Ammon's horn (tissue), 1 donor: Measurements from ENCODE around the gene SPAG5.

Experiments
- DNase-seq: peaks from one replicate; pipeline ENCODE4 v3.0.0-alpha.2; 2016; ENCODE audit warnings: low spot score

Gene SPAG5

DNA sequence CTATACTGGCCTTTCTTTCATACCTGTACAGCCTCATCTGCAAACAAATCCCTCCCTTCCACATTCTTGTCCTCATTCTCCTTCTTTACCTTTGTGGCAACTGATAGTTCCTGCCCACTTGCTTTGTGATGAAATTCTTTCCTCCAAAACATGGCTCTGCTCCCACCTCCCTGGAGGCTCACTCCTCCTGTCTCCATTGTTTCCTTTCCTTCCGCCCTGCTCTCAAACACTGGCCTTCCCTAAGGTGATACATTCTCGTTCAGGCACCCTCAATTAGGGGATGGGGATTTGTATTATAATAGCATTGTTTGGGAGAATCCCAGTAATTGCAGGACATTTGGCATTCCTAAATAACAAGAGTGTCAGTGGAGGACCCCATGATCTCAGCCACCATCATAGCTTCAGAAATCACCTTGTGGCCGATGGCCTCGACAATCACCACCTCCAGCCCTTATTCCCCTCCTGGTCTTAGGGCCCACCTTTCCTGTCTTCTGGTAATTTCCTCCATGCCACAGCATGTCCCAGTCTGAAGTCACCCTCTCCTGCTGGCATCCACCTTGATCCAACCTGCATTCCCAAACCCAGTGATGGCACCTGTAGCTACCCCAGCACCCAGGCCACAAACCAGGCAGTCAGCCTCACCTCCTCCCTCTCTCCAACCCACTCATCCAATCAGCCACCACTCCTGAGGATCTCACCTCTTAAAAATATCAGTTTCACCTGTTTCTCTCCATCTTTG lies 54.3 kb downstream of the SPAG5 start:
- DNase-seq, result no peak

DNA sequence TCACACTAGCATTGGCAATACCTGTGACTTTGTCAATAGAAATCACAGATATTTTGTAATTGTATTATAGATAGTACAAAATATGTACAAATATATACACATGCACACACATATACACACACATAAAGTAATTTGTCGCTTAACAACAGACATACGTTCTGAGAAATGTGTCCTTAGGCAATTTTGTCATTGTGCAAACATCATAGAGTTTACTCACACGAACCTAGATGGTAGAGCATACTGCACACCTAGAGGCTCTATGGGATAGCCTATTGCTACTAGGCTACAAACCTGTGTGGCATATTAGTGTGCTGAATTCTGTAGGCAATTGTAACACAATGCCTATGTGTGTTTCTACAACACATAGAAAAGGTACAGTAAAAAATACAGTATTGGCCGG lies 57.4 kb downstream of the SPAG5 start:
- DNase-seq, result no peak

DNA sequence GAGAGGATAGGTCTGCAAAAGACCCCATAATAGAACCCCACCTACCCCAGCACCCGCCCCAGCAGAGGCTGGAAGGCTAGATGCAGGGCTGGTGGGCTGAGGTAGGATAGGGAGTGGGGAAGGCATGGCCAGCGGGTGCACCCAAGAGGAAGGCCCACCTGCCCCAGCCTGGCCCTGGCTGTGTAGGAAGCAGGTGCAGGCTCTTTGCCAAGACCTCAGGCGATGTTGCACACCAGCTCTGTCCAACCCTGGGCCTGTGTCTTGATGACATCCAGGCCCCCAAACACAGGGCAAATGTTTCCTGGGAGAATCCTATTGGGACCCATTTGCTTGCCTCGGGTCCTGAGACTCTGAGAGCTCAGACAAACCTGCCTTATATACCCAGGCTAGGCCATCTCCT lies 58.6 kb downstream of the SPAG5 start:
- DNase-seq, result no peak

DNA sequence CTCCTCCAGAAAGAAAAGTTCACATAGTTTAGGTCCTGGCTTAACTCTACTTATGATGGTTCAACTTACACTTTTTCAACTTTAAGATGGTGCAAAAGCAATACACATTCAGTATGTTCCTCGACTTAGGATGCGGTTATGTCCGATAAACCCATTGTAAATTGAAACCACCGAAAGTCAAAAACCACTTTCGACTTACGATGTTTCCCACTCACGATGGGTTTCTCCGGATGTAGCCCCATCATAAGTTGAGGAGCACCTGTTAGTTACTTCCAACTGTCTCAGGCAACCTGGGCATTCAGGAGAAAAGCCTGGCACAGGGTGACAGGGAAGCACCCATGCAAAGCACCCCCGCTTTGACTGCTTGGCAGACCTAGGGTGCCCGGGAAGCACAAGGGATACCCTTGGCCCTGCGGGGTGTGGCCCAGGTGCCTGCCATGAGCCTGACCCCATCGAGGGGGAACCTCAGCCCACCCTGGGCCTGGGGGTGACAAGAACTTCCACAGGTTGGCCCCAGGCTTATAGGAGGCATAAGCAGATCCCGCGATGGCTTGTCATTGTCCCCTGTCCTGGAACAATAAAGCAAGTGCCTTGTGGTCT lies 60.4 kb downstream of the SPAG5 start:
- DNase-seq, result no peak

DNA sequence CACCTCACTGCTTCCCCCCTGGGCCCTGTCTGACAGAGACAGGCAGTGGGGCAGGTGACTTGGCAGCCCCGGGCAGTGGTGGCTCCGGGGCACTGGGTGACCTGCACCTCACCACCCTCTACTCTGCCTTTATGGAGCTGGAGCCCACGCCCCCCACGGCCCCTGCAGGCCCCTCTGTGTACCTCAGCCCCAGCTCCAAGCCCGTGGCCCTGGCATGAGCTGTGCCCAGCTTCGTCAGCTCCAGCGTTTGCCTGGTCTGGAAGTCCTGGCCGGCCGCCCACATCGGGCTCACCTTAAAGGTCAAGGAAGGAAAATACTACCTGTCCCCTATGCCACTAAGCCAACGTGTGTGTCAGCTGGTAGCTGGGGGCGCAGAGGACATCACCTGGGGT lies 61.6 kb downstream of the SPAG5 start:
- no peak for DNase-seq

DNA sequence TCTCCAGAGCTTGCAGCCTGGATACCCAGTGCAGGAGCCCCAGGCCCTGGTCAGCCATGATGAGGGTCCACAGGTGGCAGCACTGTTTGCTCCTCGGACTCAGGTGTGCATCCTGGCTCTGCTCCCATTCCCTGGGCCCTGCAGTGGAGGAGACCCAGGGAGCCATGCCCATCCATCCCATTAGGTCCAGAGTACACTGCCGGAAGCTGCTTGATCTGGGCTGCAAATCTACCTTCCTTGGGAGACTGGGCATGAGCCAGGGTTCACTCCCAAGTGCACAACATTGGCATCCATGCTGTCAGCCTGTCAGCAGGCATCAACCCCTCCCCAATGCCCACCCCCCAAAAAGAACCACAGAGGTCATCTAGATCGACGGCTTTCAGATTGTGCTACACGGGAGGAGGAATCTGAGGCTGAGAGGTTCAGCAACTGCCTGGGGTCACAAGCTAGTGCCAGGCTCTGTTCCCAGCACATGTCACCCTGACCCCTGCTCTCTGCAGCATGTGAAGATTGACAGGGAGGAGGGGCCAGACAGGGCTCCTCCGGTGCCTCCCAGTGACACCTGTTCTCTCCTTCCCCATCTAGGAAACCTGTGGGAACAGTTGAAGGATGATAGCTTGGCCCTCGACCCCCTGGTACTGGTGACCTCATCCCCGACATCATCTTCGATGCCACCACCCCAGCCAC lies 62.1 kb downstream of the SPAG5 start:
- no peak for DNase-seq

DNA sequence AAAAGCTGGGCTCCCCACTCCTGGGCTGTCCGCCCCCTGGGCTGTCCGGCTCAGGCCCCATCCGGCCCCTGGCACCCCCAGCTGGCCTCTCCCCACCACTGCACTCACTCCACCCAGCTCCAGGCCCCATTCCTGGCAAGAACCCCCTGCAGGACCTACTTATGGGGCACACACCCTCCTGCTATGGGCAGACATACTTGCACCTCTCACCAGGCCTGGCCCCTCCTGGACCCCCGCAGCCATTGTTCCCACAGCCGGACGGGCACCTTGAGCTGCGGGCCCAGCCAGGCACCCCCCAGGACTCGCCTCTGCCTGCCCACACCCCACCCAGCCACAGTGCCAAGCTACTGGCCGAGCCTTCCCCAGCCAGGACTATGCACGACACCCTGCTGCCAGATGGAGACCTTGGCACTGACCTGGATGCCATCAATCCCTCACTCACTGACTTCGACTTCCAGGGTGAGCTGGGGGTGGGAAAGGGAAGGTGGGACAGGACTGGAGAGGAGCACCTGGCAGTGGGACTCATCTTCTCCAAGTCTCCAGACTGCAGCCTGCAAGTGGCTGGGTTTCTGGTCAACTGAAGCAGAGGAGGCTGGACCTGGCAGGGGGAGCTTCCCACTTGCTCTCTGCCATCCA lies 64.0 kb downstream of the SPAG5 start:
- no peak for DNase-seq

DNA sequence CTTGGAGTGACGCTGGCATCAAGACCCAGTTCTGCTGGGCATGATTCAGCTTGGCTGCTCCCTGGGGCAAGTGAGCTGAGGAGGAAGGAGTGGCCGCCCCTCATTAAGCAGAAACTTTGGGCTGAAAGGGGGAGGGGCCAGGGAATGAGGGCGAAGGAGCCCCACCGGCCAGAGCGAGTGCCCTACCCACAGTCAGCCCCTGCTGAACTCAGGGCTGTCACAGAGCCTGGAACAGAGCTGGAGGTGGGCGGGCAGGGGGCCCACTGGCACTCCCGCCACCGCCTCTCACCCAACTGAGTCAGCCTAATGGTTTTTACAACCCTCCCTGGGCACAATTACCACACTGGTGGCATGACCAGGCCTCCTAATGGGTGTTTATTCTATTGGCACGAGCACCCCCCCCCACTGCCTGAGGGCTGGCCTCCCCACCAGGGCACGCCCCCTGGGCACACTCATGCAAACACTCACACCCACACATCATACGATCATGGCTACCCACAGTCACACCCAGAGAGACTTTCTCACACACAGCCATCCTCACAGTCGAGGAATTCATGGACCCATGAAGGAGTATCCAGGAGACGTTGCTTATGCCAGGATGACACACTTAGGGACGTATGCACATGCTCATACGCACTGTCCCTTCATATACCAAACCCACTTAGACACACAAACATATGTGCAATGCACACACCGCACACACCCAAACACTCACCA lies 65.6 kb downstream of the SPAG5 start:
- DNase-seq, result no peak

DNA sequence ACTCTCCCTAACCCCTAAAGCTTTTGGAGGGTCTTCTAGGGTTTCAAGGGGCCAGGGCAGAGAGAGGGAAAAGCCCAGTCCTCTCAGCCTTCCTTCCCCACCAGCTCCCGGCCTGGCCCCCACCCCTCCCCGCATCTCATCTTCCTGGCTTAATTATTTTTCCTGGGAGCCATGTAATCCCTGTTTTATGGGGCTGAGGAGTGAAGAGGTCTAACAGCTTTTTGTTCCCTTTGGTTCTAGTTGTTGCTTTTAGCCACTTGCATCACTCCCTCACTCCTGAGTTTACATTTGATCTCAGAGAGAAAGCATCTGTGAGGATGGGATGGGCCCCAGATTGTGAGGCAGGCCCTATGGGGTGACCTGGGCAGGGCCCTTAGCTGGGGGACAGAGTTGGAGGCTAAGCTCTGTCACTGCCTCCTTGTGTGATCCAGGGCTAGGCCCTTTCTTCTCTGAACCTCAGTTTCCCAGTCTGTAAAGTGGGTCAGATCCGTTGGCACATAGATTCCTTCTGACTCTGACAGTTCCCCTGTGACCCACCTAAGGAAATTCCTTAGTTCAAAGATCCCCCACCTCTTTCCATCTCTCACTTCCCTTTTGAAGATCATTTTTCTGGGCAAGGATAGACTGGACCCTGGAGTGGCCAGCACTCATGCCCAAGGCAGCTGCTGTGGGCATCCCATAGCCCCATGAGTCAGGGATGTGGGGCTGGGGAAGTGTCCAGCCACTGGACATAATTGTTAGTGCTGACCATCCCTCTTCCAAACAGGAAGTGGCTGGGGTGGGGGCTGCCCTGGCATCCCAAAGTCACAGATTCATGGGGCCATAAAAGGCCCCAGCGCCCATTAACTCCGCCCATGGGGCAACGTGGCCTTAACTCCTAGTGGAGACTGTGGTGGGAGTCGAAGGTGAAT lies 66.5 kb downstream of the SPAG5 start:
- DNase-seq, result no peak

DNA sequence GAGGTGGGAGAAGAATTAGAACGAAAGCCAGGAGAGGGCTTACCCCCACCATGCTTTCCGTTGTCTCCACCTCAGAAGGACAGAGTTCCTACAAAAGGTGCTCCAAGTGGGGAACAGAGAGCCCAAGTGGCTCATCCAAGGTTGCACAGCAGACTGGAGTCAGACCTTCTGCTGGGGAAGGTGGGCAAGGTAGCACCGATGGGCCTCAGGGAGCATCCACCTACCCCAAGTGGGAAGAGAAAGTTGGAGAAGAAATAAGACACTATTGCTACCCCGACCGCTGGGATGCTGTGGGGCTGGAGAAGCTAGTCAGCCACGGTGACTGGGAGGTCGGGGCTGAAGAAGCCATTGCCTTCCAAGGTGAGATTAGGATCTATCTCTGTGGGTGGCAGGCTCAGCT lies 67.9 kb downstream of the SPAG5 start:
- DNase-seq, result no peak

DNA sequence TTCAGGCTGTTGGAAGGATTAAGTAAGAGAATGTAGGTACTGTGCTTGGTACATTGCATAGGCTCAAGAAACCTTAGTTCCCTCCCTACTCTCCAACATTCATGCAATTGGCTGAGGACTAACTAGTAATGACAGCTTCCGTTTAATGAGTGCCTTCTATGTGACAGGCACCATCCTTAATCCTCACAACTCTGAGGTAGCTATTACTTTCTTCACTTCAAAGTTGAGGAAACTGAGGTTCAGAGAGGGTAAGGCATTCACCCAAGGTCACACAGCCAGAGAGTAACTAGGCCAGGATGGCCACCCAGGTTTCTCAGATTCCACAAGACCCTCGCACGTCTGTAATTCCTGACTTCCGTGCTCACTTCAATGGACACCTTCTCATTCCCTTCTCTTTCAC lies 68.6 kb downstream of the SPAG5 start:
- DNase-seq, result no peak

DNA sequence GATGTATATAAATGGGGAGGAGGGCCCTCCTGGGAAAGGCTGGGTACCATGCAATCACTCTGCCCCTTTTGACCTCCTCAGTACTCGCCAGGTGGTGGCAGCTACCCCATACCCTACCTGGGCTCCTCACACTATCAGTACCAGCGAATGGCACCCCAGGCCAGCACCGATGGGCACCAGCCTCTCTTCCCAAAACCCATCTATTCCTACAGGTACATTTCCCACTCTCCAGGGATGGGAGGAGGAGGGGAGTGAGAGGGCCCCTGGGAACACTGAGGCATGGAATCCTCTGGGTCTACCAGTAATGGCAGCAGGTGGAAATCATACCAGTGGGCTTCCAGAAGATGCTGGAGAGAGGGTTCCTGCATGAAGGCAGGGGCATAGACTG lies 69.8 kb downstream of the SPAG5 start:
- no peak for DNase-seq

DNA sequence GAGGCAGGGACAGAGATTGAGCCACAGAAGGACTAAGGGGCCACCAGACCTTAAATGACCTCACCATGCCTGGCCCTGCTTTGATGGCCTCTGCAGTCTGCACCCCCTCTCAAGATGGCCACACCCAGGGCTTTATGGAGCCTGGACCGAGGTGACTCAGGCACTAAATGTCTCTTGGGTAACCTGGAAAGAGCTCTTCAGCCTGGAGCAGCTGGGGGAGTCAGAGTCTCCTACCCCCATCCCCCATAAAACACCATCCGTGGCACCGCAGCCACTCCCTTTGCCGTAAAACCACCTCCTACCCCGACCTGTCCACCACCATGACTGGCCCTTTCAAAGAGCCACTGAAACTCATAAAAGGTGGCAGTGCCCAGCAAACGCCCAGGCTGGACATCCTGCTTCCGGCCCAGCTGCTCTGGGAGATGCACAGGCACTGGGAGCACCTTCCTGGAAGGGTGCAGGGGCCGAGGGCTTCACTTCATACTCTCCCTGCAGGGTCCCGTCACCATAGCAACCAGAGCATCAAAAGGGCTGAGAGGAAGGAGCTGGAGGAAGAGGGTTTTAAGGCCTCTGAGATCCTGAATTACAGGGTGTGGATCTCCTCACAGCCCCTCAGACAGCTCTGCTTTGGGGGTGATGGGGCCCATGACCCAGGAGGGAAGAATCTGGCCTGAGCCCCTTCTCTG lies 70.4 kb downstream of the SPAG5 start:
- no peak for DNase-seq

DNA sequence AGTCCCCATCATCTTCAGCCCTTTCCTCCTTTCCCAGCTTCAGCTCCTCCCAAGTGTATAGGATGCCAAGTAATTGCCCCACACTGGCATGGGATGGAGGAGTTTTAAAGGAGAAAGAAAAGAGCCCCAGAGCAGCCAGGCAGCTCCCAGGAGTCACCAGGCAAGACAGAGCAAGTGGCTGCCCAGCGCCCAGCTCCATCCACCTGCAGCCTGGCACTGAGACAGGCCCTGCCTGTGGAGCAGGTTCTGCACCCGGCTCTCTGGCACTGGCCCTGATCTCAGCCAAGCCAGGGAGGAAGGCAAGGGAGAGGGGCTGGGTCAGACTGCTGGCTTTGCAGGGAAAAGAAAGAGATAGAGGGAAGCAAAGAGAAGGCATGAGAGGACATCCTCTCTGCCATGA lies 71.0 kb downstream of the SPAG5 start:
- no peak for DNase-seq
